K562 (cell line): ENCODE data around the gene CCDC127. TPM values are rescaled to one million over a fixed set of nuclear protein-coding genes. Genes with fewer than 3 reads are reported as not detected.

ENCODE experiments used
- ATAC-seq: fragments of 200-7000 bp; cut with Tn5 transposase; 3 replicates; pipeline ENCODE4 v1.9.1; 2020; ENCODE audit warnings: moderate library complexity
- BruUV-seq: library from RNA; stranded (reverse); fragments of 400-500 nt; replicated peaks from 2 replicates; lab custom pipeline; 2021; lab: Mats Ljungman, UMichigan
- CTCF ChIA-PET: fragments of 300-600 bp; formaldehyde crosslinking; extraction: SDS; loops from one replicate; lab custom pipeline; 2021; ENCODE audit warnings: low intra/inter-chr PET ratio; lab: Yijun Ruan, JAX
- POLR2A ChIA-PET: fragments of 300-600, 350-650 bp; sonication (Branson Sonifier 250); formaldehyde crosslinking; extraction: SDS; loops from one replicate; lab custom pipeline; 2021; ENCODE audit warnings: antibody characterized with exemption, inconsistent platforms; lab: Yijun Ruan, JAX
- DNase-seq, 4 experiments: peaks; one replicate each; pipeline versions ENCODE4 v3.0.0 to v3.0.0-alpha.2; 2011 to 2018; ENCODE audit warnings: low spot score in 3 of 4, mixed read lengths in 3 of 4; ENCODE audit errors: extremely low read depth in 1 of 4
- FAIRE-seq: peaks from 2 replicates; lab custom pipeline; 2011; peaks lifted over from hg19 to GRCh38; lab: Jason Lieb, UNC
- H2AFZ ChIP-seq: 2 replicates; pipeline ENCODE4 v1.6.0; 2011; ENCODE audit warnings: low read depth, low read length, control low read depth, inconsistent platforms
- H3K27ac ChIP-seq: fragments of 200-600 bp; 3 replicates; pipeline ENCODE4 v1.8.0; 2011; ENCODE audit warnings: low read depth, mild to moderate bottlenecking, control low read depth, inconsistent platforms, low read length, moderate library complexity, mixed read lengths; ENCODE audit errors: extremely low read depth
- H3K27me3 ChIP-seq, 2 experiments: fragments of 300-600 bp in 1 of 2; 2 replicates in 1 of 2; 3 replicates in 1 of 2; pipeline versions ENCODE4 v1.6.0 to v1.8.0; 2011; ENCODE audit warnings: inconsistent platforms in 2 of 2, low read length in 2 of 2, mild to moderate bottlenecking in 1 of 2, mixed read lengths in 1 of 2, moderate library complexity in 1 of 2; ENCODE audit not compliant: control insufficient read depth in 2 of 2, insufficient read depth in 2 of 2
- H3K36me3 ChIP-seq: fragments of 300-600 bp; 3 replicates; pipeline ENCODE4 v1.8.0; 2011; ENCODE audit warnings: mild to moderate bottlenecking, low read length, inconsistent platforms; ENCODE audit not compliant: control insufficient read depth, insufficient read depth
- H3K4me1 ChIP-seq, 2 experiments: fragments of 200-600 bp in 1 of 2; replicated peaks in 1 of 2; 2 replicates in 1 of 2; 3 replicates in 1 of 2; pipeline versions ENCODE4 v1.5.1 to v1.8.0; 2011; ENCODE audit warnings: inconsistent platforms in 2 of 2, low read length in 2 of 2, mild to moderate bottlenecking in 1 of 2, mixed read lengths in 1 of 2, moderate library complexity in 1 of 2; ENCODE audit not compliant: control insufficient read depth in 2 of 2, insufficient read depth in 2 of 2
- H3K4me2 ChIP-seq: 2 replicates; pipeline ENCODE4 v1.6.1; 2011; ENCODE audit warnings: low read length, control low read depth, inconsistent platforms, mixed read lengths; ENCODE audit not compliant: insufficient read depth
- H3K4me3 ChIP-seq: fragments of 200-600 bp; sonication (generic), shearing (Covaris generic); 2 replicates; pipeline ENCODE4 v1.5.1; 2016; ENCODE audit warnings: control low read depth, inconsistent platforms
- H3K79me2 ChIP-seq: fragments of 200-600 bp; 3 replicates; pipeline ENCODE4 v1.8.0; 2011; ENCODE audit warnings: low read length, inconsistent platforms; ENCODE audit not compliant: control insufficient read depth, insufficient read depth
- H3K9ac ChIP-seq, 2 experiments: 2 replicates each; pipeline versions ENCODE4 v1.6.0 to v1.6.1; 2011; ENCODE audit warnings: low read depth in 2 of 2, low read length in 2 of 2, control low read depth in 1 of 2, inconsistent platforms in 1 of 2, mild to moderate bottlenecking in 1 of 2, mixed read lengths in 1 of 2; ENCODE audit not compliant: insufficient read depth in 1 of 2
- H3K9me1 ChIP-seq: one replicate; pipeline ENCODE4 v1.6.0; 2011; ENCODE audit warnings: inconsistent platforms, mild to moderate bottlenecking, low read length, moderate library complexity; ENCODE audit not compliant: control insufficient read depth, insufficient read depth
- H3K9me3 ChIP-seq: replicated peaks from 2 replicates; pipeline ENCODE4 v1.5.1; 2011; ENCODE audit warnings: low read depth, low read length, inconsistent platforms; ENCODE audit not compliant: control insufficient read depth, insufficient read depth
- H4K20me1 ChIP-seq: replicated peaks from 2 replicates; pipeline ENCODE4 v1.6.1; 2011; ENCODE audit warnings: low read length, inconsistent platforms, mixed read lengths; ENCODE audit not compliant: control insufficient read depth, insufficient read depth
- GTF2F1 ChIP-seq: IDR thresholded peaks from 2 replicates; pipeline ENCODE4 v1.6.1; 2011; ENCODE audit warnings: low read depth, low read length, improper control_type of control experiment
- HDAC3 ChIP-seq: fragments of 450-650 bp; IDR thresholded peaks from 2 replicates; pipeline ENCODE4 v1.6.1; 2018; ENCODE audit warnings: borderline replicate concordance, mild to moderate bottlenecking, moderate library complexity; ENCODE audit not compliant: partially characterized antibody
- HEY1 ChIP-seq: fragments of 250-450 bp; sonication (Bioruptor Pico); IDR thresholded peaks from 2 replicates; pipeline ENCODE4 v1.5.0; 2020; ENCODE audit warnings: mild to moderate bottlenecking, moderate library complexity, borderline replicate concordance
- MIER1 ChIP-seq: fragments of 450-650 bp; IDR thresholded peaks from 2 replicates; pipeline ENCODE4 v1.6.1; 2016; ENCODE audit warnings: antibody characterized with exemption, mild to moderate bottlenecking, low read depth
- MYC ChIP-seq, 2 experiments: fragments of 250-450 bp in 1 of 2; sonication (Bioruptor Pico) in 1 of 2; IDR thresholded peaks; 2 replicates each; pipeline versions ENCODE4 v1.5.1 to v1.6.1; 2012 to 2021; ENCODE audit warnings: low read depth in 2 of 2, borderline replicate concordance in 1 of 2, improper control_type of control experiment in 1 of 2, low read length in 1 of 2, mild to moderate bottlenecking in 1 of 2, moderate library complexity in 1 of 2
- SREBF2 ChIP-seq: sonication (generic); formaldehyde crosslinking; IDR thresholded peaks from 2 replicates; pipeline ENCODE4 v1.4.0; 2020; ENCODE audit warnings: mild to moderate bottlenecking, missing genetic modification reagents
- TBL1XR1 ChIP-seq, 2 experiments: IDR thresholded peaks; 2 replicates each; pipeline ENCODE4 v1.6.1; 2012; ENCODE audit warnings: improper control_type of control experiment in 2 of 2, low read length in 2 of 2, mild to moderate bottlenecking in 1 of 2
- ZFP36 ChIP-seq: fragments of 150-350 bp; IDR thresholded peaks from 2 replicates; pipeline ENCODE4 v1.6.1; 2018; ENCODE audit warnings: low read length, low read depth; ENCODE audit not compliant: partially characterized antibody
- ZKSCAN1 ChIP-seq: fragments of 150-350 bp; IDR thresholded peaks from 2 replicates; pipeline ENCODE4 v1.6.1; 2016; ENCODE audit warnings: low read depth, low read length
- ZNF184 ChIP-seq: sonication (generic); formaldehyde crosslinking; IDR thresholded peaks from 2 replicates; pipeline ENCODE4 v1.5.0; 2020; ENCODE audit warnings: missing genetic modification reagents
- ZNF274 ChIP-seq: IDR thresholded peaks from 2 replicates; pipeline ENCODE4 v1.6.1; 2011; ENCODE audit warnings: low read depth, mild to moderate bottlenecking, low read length, moderate library complexity, borderline replicate concordance
- ZNF583 ChIP-seq: fragments of 250-450 bp; sonication (Bioruptor Pico); IDR thresholded peaks from 2 replicates; pipeline ENCODE4 v1.4.0; 2020
- WGBS: fragments of 100-300 bp; shearing (Covaris generic); methylation state at CpG from one replicate; pipeline ENCODE4 v1.1.6; 2016; ENCODE audit warnings: low coverage, mixed read lengths; ENCODE audit not compliant: insufficient coverage; ENCODE audit errors: missing lambda C conversion rate; 5-methylcytosine and 5-hydroxymethylcytosine counted together
- in situ Hi-C: fragments of 300-500 bp; cut with MboI; formaldehyde crosslinking; loops from 4 replicates; pipeline ENCODE4 v1.15.0; 2018; ENCODE audit warnings: inconsistent platforms, mixed read lengths
- intact Hi-C: fragments of 100-400 bp; cut with micrococcal nuclease; formaldehyde crosslinking; loops from 2 replicates; pipeline ENCODE4 v1.14.2; 2022
- polyA plus RNA-seq, 8 experiments: library from polyadenylated mRNA; depleted of rRNA in 4 of 8; stranded (reverse) in 5 of 8; unstranded in 3 of 8; fragments of >200 nt; fragmentation: Nextera tagmentation in 2 of 8; fragmentation: Illumina TruSeq in 1 of 8; extraction: Ambion mirVana in 2 of 8; extraction: Trizol in 1 of 8; gene quantifications; 2 replicates each; pipeline versions ENCODE4 v1.2.1 to v1.2.3, GENCODE V29; 2011 to 2014; ENCODE audit warnings: inconsistent platforms in 1 of 8, missing spikeins in 1 of 8
- total RNA-seq, 7 experiments: library from RNA; depleted of rRNA in 6 of 7; stranded (reverse); fragments of >200 nt in 6 of 7; fragmentation: Illumina TruSeq in 2 of 7; extraction: Trizol in 2 of 7; gene quantifications; 2 replicates each; pipeline versions ENCODE4 v1.2.1 to v1.2.3, GENCODE V29; 2011 to 2021; ENCODE audit warnings: low replicate concordance in 1 of 7
- TF ChIP-seq, protein P1 (sequence below): sonication (generic); formaldehyde crosslinking; IDR thresholded peaks from 2 replicates; pipeline ENCODE4 v1.8.0; 2022; ENCODE audit warnings: mild to moderate bottlenecking, missing genetic modification reagents, borderline replicate concordance
- TF ChIP-seq, protein P2 (sequence below), 2 experiments: fragments of 450-650 bp in 1 of 2; sonication (generic) in 1 of 2; formaldehyde crosslinking; conservative IDR thresholded peaks; 2 replicates each; pipeline versions ENCODE4 v1.4.0 to v1.8.1; 2020 to 2022; ENCODE audit warnings: mild to moderate bottlenecking in 1 of 2, missing genetic modification reagents in 1 of 2
- TF ChIP-seq, protein P3 (sequence below): fragments of 250-450 bp; sonication (Bioruptor Pico); IDR thresholded peaks from 2 replicates; pipeline ENCODE4 v1.5.0; 2021
- TF ChIP-seq, protein P4 (sequence below): fragments of 450-650 bp; IDR thresholded peaks from 2 replicates; pipeline ENCODE4 v1.6.1; 2016; ENCODE audit warnings: missing biosample characterization, missing genetic modification characterization

Gene CCDC127
- total and polyA plus RNA-seq, 9 of the 15 experiments (the other 6 are each of a cell fraction or from before 2014, with no cell fraction given), result 2.7 to 4.5 (median 4.1) TPM

DNA sequence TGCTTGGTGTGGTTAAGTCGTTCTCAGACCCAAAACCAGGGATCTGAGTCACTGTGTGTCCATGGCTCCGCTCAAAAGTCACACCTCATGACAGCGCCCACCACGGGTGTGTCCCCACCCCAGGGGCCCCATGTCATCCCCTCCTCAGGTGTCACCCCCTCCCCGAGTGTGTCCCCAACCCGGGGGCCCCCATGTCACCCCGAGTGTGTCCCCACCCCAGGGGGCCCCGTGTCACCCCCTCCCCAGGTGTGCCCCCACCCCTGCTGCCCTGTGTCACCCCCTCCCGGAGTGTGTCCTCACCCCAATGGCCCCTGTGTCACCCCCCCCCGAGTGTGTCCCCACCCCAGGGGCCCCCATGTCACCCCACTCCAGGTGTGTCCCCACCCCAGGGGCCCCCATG, 21.6 kb downstream of the CCDC127 start:
- WGBS, result 2% methylated on average over 4 of the region's 10 CpGs
- TF ChIP-seq, protein P1, sequence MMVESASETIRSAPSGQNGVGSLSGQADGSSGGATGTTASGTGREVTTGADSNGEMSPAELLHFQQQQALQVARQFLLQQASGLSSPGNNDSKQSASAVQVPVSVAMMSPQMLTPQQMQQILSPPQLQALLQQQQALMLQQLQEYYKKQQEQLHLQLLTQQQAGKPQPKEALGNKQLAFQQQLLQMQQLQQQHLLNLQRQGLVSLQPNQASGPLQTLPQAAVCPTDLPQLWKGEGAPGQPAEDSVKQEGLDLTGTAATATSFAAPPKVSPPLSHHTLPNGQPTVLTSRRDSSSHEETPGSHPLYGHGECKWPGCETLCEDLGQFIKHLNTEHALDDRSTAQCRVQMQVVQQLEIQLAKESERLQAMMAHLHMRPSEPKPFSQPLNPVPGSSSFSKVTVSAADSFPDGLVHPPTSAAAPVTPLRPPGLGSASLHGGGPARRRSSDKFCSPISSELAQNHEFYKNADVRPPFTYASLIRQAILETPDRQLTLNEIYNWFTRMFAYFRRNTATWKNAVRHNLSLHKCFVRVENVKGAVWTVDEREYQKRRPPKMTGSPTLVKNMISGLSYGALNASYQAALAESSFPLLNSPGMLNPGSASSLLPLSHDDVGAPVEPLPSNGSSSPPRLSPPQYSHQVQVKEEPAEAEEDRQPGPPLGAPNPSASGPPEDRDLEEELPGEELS (CRISPR knock-in tag), result no peak
- TF ChIP-seq TBL1XR1 (IDR thresholded peaks at IDR 0.05; ENCODE audit: low read length in 2 of 2) (no peak), ZNF583 (CRISPR knock-in tag) (no peak), GTF2F1 (no peak), ZNF274 (no peak), ZNF184 (CRISPR knock-in tag) (no peak), MYC (IDR thresholded peaks at IDR 0.05; ENCODE audit: low read depth, low read length) (no peak), MYC (CRISPR knock-in tag; IDR thresholded peaks at IDR 0.05; ENCODE audit: borderline replicate concordance, low read depth) (no peak), MIER1 (no peak), ZKSCAN1 (no peak), SREBF2 (CRISPR knock-in tag) (no peak), ZFP36 (no peak), HEY1 (no peak), HDAC3 (no peak)
- TF ChIP-seq, protein P2, sequence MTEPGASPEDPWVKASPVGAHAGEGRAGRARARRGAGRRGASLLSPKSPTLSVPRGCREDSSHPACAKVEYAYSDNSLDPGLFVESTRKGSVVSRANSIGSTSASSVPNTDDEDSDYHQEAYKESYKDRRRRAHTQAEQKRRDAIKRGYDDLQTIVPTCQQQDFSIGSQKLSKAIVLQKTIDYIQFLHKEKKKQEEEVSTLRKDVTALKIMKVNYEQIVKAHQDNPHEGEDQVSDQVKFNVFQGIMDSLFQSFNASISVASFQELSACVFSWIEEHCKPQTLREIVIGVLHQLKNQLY (CRISPR knock-in tag; conservative IDR thresholded peaks at IDR 0.05), result no peak
- TF ChIP-seq, protein P3, sequence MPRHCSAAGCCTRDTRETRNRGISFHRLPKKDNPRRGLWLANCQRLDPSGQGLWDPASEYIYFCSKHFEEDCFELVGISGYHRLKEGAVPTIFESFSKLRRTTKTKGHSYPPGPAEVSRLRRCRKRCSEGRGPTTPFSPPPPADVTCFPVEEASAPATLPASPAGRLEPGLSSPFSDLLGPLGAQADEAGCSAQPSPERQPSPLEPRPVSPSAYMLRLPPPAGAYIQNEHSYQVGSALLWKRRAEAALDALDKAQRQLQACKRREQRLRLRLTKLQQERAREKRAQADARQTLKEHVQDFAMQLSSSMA (CRISPR knock-in tag), result no peak
- TF ChIP-seq, protein P4, sequence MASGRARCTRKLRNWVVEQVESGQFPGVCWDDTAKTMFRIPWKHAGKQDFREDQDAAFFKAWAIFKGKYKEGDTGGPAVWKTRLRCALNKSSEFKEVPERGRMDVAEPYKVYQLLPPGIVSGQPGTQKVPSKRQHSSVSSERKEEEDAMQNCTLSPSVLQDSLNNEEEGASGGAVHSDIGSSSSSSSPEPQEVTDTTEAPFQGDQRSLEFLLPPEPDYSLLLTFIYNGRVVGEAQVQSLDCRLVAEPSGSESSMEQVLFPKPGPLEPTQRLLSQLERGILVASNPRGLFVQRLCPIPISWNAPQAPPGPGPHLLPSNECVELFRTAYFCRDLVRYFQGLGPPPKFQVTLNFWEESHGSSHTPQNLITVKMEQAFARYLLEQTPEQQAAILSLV (tag), result no peak
- H3K4me2 ChIP-seq, result no peak overlapping the region
- no TSS peak for BruUV-seq
- H4K20me1 ChIP-seq, result peaks cover 4% of the 10 kb centered on the region; the same call in 1 of the 2 replicates
- peaks cover 19 to 34% of the 10 kb centered on the region in 2 experiments; a peak in 4 of 5 replicates for H3K27me3 ChIP-seq
- H3K27ac ChIP-seq, result no peak overlapping the region
- DNase-seq (no peak), FAIRE-seq (no peak), ATAC-seq (no peak)
- CTCF ChIA-PET, result no interaction called here
- H3K79me2 ChIP-seq, result no peaks in the 10 kb centered on the region
- H3K36me3 ChIP-seq, result no peaks in the 10 kb centered on the region
- intact Hi-C loops (no loop called here), in situ Hi-C loops (no loop called here)
- H3K9ac ChIP-seq, result no peak overlapping the region
- no peaks in the 10 kb centered on the region for H3K9me1 ChIP-seq
- peaks cover 2 to 49% of the 10 kb centered on the region in 2 experiments; a peak in 3 of 5 replicates for H3K4me1 ChIP-seq
- no peak overlapping the region for H2AFZ ChIP-seq
- POLR2A ChIA-PET, result no interaction called here
- H3K4me3 ChIP-seq, result no peak overlapping the region
- H3K9me3 ChIP-seq, result no peaks in the 10 kb centered on the region
